Measurements from ENCODE around the gene SUPT4H1.

Gene SUPT4H1

GRCh38 chr17:58316260-58316960, 35.6 kb downstream of the SUPT4H1 start:
- no peak overlapping the region for H4K91ac ChIP-seq (ENCODE audit: low read length)
- H2BK5ac ChIP-seq (ENCODE audit: low read depth, low read length, poor library complexity, severe bottlenecking), result no peak overlapping the region
- WGBS, result 80% methylated on average over 5 of the region's 8 CpGs
- H3K18ac ChIP-seq (ENCODE audit: low read depth in 1 of 2, low read length in 2 of 2), result no peak overlapping the region
- H2BK12ac ChIP-seq (ENCODE audit: low read length in 2 of 2), result no peak overlapping the region
- no peak overlapping the region for H2BK15ac ChIP-seq (ENCODE audit: low read depth, poor library complexity, severe bottlenecking)
- H3K4ac ChIP-seq (ENCODE audit: low read depth in 1 of 2, low read length in 2 of 2), result no peak overlapping the region
- H2AFZ ChIP-seq (ENCODE audit: low read depth, low read length), result no peak overlapping the region
- no peak overlapping the region for H3K4me3 ChIP-seq (ENCODE audit: insufficient read depth in 1 of 2, low read depth in 1 of 2, low read length in 2 of 2)
- H3K14ac ChIP-seq (ENCODE audit: low read length in 2 of 2), result no peak overlapping the region
- H3K27me3 ChIP-seq (ENCODE audit: control insufficient read depth in 1 of 2, insufficient read depth in 1 of 2, low read length in 2 of 2), result peaks cover 11 to 20% of the 10 kb centered on the region in 2 experiments
- no peaks in the 10 kb centered on the region for H3K36me3 ChIP-seq (ENCODE audit: control insufficient read depth in 1 of 2, insufficient read depth in 2 of 2, low read depth in 1 of 2, low read length in 2 of 2)
- H3K4me2 ChIP-seq (ENCODE audit: low read length, poor library complexity, severe bottlenecking), result no peak overlapping the region
- no peak for DNase-seq
- H3K9ac ChIP-seq (ENCODE audit: low read length), result no peak overlapping the region
- H2BK120ac ChIP-seq (ENCODE audit: low read depth, low read length), result no peak overlapping the region
- H3K79me1 ChIP-seq (replicated peaks; ENCODE audit: low read length, poor library complexity, severe bottlenecking), result no peaks in the 10 kb centered on the region
- no peak overlapping the region for H3K27ac ChIP-seq (ENCODE audit: low read length, poor library complexity, severe bottlenecking)
- no peaks in the 10 kb centered on the region for H3K9me3 ChIP-seq (ENCODE audit: control insufficient read depth, low read length)
- H3K23ac ChIP-seq (ENCODE audit: low read length in 2 of 2), result no peak overlapping the region
- no peak overlapping the region for H4K8ac ChIP-seq (ENCODE audit: low read length)
- H3K4me1 ChIP-seq (ENCODE audit: control insufficient read depth, insufficient read depth, low read depth, low read length), result no peaks in the 10 kb centered on the region
- no peak overlapping the region for H2AK5ac ChIP-seq (ENCODE audit: low read length, severe bottlenecking)

DNA sequence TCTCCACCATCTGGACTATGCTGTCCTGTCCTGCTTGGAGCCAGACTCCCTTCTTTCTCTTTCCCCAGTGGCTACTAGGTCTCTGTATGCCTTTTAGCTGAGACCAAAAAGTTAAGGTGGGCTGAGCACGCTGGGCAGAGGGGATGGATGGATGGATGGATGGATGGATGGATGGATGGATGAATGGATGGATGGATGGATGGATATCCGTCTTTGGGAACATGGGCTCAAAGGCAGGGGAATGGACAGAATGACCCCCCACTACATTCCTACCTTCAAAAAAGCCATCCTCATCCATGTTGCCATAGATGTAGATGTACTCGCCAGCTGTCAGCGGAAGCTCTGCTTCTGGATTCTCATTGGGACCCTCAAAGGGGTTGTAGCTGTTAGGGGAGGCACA, 36.3 kb downstream of the SUPT4H1 start:
- H2BK120ac ChIP-seq (ENCODE audit: low read depth, low read length), result no peak overlapping the region
- 100% methylated on average over 3 of the region's 4 CpGs for WGBS
- no peaks in the 10 kb centered on the region for H3K4me1 ChIP-seq (ENCODE audit: control insufficient read depth, insufficient read depth, low read depth, low read length)

DNA sequence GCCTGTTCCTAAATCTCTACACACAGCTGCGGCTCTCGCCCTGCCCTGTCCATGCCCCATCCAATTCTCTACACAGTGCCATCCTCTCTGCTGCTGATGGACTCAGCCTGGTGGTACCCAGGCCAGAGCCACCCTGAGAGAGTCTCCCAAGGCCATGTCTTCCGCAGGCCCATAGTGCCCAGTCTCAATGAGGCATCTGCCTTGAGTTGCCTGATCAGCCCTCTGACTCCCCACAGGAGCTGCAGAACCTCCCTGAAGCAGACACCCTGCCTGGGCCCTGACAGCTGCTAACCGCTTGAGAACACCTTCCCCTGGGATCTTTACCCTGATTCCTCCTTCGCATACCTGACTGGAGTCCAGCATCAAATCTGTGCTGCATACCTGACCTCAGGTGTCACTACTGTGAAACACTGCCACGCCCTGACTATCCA, 36.7 kb downstream of the SUPT4H1 start:
- Histone ChIP-seq H2BK120ac (ENCODE audit: low read depth, low read length) (no peak overlapping the region), H3K27me3 (ENCODE audit: control insufficient read depth in 1 of 2, insufficient read depth in 1 of 2, low read length in 2 of 2) (peaks cover 11 to 22% of the 10 kb centered on the region in 2 experiments), H3K4me3 (ENCODE audit: insufficient read depth in 1 of 2, low read depth in 1 of 2, low read length in 2 of 2) (no peak overlapping the region), H2BK5ac (ENCODE audit: low read depth, low read length, poor library complexity, severe bottlenecking) (no peak overlapping the region), H3K79me1 (replicated peaks; ENCODE audit: low read length, poor library complexity, severe bottlenecking) (no peaks in the 10 kb centered on the region), H3K27ac (ENCODE audit: low read length, poor library complexity, severe bottlenecking) (no peak overlapping the region), H4K91ac (ENCODE audit: low read length) (no peak overlapping the region), H3K9me3 (ENCODE audit: control insufficient read depth, low read length) (no peaks in the 10 kb centered on the region), H3K14ac (ENCODE audit: low read length in 2 of 2) (no peak overlapping the region), H2BK15ac (ENCODE audit: low read depth, poor library complexity, severe bottlenecking) (no peak overlapping the region), H4K8ac (ENCODE audit: low read length) (no peak overlapping the region), H2AFZ (ENCODE audit: low read depth, low read length) (no peak overlapping the region), H2BK12ac (ENCODE audit: low read length in 2 of 2) (no peak overlapping the region), H3K4ac (ENCODE audit: low read depth in 1 of 2, low read length in 2 of 2) (no peak overlapping the region), H2AK5ac (ENCODE audit: low read length, severe bottlenecking) (no peak overlapping the region), H3K4me2 (ENCODE audit: low read length, poor library complexity, severe bottlenecking) (no peak overlapping the region), H3K36me3 (ENCODE audit: control insufficient read depth in 1 of 2, insufficient read depth in 2 of 2, low read depth in 1 of 2, low read length in 2 of 2) (no peaks in the 10 kb centered on the region), H3K18ac (ENCODE audit: low read depth in 1 of 2, low read length in 2 of 2) (no peak overlapping the region), H3K4me1 (ENCODE audit: control insufficient read depth, insufficient read depth, low read depth, low read length) (no peaks in the 10 kb centered on the region), H3K9ac (ENCODE audit: low read length) (no peak overlapping the region), H3K23ac (ENCODE audit: low read length in 2 of 2) (no peak overlapping the region)
- no peak for DNase-seq
- WGBS, result 86% methylated on average over 6 of the region's 6 CpGs

More for the DNA sequence above, 36.3 kb downstream of the SUPT4H1 start:
- Histone ChIP-seq H3K36me3 (ENCODE audit: control insufficient read depth in 1 of 2, insufficient read depth in 2 of 2, low read depth in 1 of 2, low read length in 2 of 2) (no peaks in the 10 kb centered on the region), H3K79me1 (replicated peaks; ENCODE audit: low read length, poor library complexity, severe bottlenecking) (no peaks in the 10 kb centered on the region), H3K9ac (ENCODE audit: low read length) (no peak overlapping the region), H4K91ac (ENCODE audit: low read length) (no peak overlapping the region), H3K23ac (ENCODE audit: low read length in 2 of 2) (no peak overlapping the region), H3K9me3 (ENCODE audit: control insufficient read depth, low read length) (no peaks in the 10 kb centered on the region), H2BK15ac (ENCODE audit: low read depth, poor library complexity, severe bottlenecking) (no peak overlapping the region), H2AFZ (ENCODE audit: low read depth, low read length) (no peak overlapping the region), H3K4me2 (ENCODE audit: low read length, poor library complexity, severe bottlenecking) (no peak overlapping the region), H3K18ac (ENCODE audit: low read depth in 1 of 2, low read length in 2 of 2) (no peak overlapping the region), H2BK12ac (ENCODE audit: low read length in 2 of 2) (no peak overlapping the region), H2AK5ac (ENCODE audit: low read length, severe bottlenecking) (no peak overlapping the region), H3K14ac (ENCODE audit: low read length in 2 of 2) (no peak overlapping the region), H3K4me3 (ENCODE audit: insufficient read depth in 1 of 2, low read depth in 1 of 2, low read length in 2 of 2) (no peak overlapping the region), H3K27me3 (ENCODE audit: control insufficient read depth in 1 of 2, insufficient read depth in 1 of 2, low read length in 2 of 2) (peaks cover 11 to 22% of the 10 kb centered on the region in 2 experiments), H4K8ac (ENCODE audit: low read length) (no peak overlapping the region), H3K4ac (ENCODE audit: low read depth in 1 of 2, low read length in 2 of 2) (no peak overlapping the region), H3K27ac (ENCODE audit: low read length, poor library complexity, severe bottlenecking) (no peak overlapping the region), H2BK5ac (ENCODE audit: low read depth, low read length, poor library complexity, severe bottlenecking) (no peak overlapping the region)
- DNase-seq, result no peak

DNA sequence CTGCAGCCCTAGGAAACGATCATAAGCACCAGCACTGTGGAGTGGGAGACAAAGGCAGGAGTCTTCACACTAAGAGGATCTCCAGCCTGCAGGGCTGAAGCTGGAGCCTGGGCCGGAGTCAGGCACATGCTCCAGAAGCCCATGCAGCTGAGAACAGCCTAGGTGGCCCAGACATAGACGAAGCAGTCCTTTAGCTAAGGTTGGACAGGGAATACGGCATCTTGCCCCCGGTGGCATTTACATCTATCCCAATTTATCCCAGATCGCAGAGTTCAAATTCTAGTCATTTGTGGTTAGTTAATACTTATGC, 37.3 kb downstream of the SUPT4H1 start:
- Histone ChIP-seq H4K8ac (ENCODE audit: low read length) (no peak overlapping the region), H2AFZ (ENCODE audit: low read depth, low read length) (no peak overlapping the region), H3K4ac (ENCODE audit: low read depth in 1 of 2, low read length in 2 of 2) (no peak overlapping the region), H3K18ac (ENCODE audit: low read depth in 1 of 2, low read length in 2 of 2) (no peak overlapping the region), H2BK15ac (ENCODE audit: low read depth, poor library complexity, severe bottlenecking) (no peak overlapping the region), H3K9me3 (ENCODE audit: control insufficient read depth, low read length) (no peaks in the 10 kb centered on the region), H3K79me1 (replicated peaks; ENCODE audit: low read length, poor library complexity, severe bottlenecking) (no peaks in the 10 kb centered on the region), H3K4me2 (ENCODE audit: low read length, poor library complexity, severe bottlenecking) (no peak overlapping the region), H3K27me3 (ENCODE audit: control insufficient read depth in 1 of 2, insufficient read depth in 1 of 2, low read length in 2 of 2) (peaks cover 11 to 25% of the 10 kb centered on the region in 2 experiments), H3K4me3 (ENCODE audit: insufficient read depth in 1 of 2, low read depth in 1 of 2, low read length in 2 of 2) (no peak overlapping the region), H2BK120ac (ENCODE audit: low read depth, low read length) (no peak overlapping the region), H3K27ac (ENCODE audit: low read length, poor library complexity, severe bottlenecking) (no peak overlapping the region), H2BK5ac (ENCODE audit: low read depth, low read length, poor library complexity, severe bottlenecking) (no peak overlapping the region), H3K14ac (ENCODE audit: low read length in 2 of 2) (no peak overlapping the region), H2AK5ac (ENCODE audit: low read length, severe bottlenecking) (no peak overlapping the region), H3K36me3 (ENCODE audit: control insufficient read depth in 1 of 2, insufficient read depth in 2 of 2, low read depth in 1 of 2, low read length in 2 of 2) (no peaks in the 10 kb centered on the region), H3K4me1 (ENCODE audit: control insufficient read depth, insufficient read depth, low read depth, low read length) (no peaks in the 10 kb centered on the region), H4K91ac (ENCODE audit: low read length) (no peak overlapping the region), H3K9ac (ENCODE audit: low read length) (no peak overlapping the region), H2BK12ac (ENCODE audit: low read length in 2 of 2) (no peak overlapping the region), H3K23ac (ENCODE audit: low read length in 2 of 2) (no peak overlapping the region)
- no peak for DNase-seq
- WGBS, result 71% methylated on average over 4 of the region's 6 CpGs

All from mesenchymal stem cell (in vitro differentiated cells and primary cell).